Inflammatory macrophage treated with lipopolysaccharide for 4 hours (primary cell): ENCODE data around the gene HSD3B2.

ENCODE experiments used
- DNase-seq: peaks from one replicate; pipeline ENCODE4 v3.0.0-alpha.2; 2020

HSD3B2 gene

DNA sequence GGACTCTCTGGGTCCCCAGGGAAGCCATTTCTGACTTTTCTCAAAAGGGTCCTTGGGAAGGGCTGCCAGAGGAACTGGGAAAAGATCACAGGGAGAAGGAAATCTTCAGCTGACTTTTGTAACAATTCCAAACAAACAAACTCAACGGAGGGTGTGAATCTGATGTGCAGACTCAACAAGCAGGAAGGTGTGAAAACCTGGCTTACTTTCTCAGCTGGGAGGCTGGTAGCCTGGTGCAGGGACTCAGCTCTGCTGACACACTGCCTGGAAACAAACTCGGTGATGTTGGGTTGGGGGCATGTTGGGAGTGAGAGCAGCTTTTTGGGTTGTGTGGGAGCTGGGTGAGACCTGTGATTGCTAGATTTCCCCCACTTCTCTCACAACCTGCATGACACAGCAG, 10.2 kb upstream of the HSD3B2 start:
- no peak for DNase-seq

DNA sequence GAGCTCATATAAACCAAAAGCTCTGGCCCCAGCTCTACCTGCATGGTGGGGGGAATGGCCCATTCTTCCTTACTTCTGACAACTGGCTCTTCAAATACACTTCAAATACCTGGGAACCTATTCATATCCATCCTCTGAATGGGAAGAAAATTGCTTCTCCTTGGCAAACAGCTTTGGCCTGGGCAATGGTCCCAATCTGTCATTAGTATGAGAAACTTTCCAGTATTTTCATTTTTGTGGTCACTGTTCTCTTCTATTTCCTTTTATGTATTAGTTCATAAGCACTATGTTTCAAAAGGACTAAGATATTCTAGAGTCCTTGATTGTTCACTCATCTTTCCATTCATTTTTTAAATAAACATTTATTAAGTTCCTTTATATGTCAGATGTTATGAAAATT, 5.2 kb upstream of the HSD3B2 start:
- no peak for DNase-seq

DNA sequence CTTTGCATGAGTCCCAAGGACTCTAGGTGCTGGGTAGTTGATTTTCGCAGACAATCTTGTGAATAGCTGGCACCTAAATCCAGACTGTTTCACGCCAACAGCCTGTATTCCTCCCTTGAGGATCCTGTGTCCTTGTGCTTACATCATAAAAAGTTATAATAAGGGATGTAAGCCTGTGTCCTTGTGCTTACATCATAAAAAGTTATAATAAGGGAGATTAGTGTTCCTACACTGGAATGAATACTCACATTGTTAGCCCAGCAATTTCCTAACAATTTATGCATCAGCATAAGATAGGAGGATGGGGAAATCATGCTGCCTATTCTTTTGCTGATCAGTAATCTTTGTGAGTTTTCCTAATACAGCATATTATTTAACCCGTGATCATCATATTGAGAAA, 4.0 kb upstream of the HSD3B2 start:
- DNase-seq = no peak

DNA sequence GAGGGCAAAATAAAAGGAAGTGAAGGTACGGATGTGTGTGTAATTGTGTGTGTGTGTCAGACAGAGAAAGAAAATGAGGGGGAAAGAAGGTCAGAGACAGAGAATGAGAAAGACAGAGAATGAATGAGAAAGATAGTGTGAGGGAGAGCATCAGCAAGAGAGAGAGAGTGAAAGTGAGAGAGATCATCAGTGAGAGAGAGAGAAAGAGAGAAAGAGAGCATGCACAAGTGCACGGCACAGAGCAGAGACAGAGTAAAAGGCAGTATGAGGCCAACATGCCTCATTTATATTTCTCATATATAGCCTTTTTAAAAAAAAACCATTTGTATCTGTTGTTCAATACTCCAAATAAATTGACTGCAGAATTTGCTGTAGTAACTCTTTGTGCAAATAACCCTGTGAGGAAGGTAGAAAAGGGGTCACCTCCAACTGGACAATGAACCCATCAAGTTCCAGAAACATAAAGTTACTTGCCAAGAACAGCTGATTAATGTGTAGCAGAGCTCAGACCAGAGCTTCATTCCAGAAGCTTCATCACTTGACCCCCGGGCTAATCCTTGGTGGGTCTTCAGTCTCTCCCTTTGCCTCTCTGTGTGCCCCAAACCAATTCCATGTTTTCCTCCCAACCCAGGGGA, 1.2 kb downstream of the HSD3B2 start:
- no peak for DNase-seq

DNA sequence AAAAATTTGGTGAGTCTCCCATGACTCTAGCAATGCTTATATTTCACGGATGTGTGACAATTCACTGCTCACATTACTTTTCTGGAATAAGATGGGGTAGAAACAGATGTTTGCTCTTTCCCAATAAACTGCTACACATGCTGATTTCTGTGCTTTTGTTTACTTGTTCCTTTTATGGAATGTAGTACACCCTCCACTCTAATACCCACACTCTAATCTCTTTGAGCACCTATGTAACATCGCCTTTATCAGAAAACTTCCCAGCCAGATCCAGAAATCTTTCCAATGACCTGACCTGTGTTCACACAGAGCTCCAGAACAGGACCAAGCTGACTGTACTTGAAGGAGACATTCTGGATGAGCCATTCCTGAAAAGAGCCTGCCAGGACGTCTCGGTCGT, 4.2 kb downstream of the HSD3B2 start:
- no peak for DNase-seq

DNA sequence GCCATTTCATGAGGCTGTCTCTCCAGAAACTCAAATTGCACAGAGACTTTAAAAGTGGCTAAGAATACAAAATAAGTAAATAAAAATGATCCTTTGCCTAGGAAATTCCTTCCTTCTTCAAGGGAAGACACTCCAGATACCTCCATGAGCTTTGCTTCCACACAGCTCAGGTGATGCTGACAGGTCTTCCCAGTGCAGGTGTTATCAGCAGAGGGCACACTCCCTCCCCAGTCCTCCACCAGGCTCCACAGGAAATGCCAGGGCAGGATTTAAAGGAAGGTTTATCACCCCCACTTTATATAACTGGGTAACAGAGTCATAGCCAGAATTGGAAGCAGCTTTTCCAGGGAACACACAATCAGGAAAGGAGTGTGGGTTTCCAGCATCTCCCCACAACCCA, 5.7 kb downstream of the HSD3B2 start:
- DNase-seq = no peak

DNA sequence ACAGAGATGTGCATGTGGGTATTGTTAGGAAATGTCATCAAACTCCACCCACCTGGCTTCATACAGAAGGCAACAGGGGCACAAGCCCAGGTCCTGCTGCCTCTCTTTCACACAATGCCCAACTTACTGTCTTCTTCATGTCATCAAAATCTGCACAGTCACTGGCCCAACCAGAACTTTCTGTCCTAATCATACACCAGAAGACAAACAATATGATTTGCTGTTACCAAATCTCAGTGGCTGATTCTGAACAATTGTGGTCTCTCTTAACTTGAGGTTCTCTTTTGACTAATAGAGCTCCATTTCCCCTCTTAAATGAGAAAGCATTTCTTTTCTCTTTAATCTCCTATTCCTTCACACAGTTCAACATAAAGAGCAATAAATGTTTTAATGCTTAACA, 7.7 kb downstream of the HSD3B2 start:
- no peak for DNase-seq

DNA sequence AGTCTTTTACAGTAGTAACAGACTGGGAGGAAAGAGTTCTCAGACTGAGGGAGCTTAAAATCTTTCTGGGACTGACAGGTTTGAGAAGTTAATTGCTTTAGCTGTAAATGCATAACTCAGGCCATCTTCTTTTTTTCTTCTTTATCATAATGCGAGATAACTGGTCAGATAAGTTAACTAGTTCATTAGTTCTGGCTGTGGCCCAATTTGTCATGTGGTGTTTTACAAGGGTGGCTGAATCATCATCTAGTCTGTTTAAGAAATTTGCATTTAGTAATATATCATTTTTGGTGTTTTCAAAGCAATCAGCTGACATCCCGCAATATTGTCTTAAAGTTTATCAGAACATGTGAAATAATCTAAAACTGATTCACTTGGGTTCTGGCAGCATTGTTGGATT, 14.0 kb downstream of the HSD3B2 start:
- no peak for DNase-seq

DNA sequence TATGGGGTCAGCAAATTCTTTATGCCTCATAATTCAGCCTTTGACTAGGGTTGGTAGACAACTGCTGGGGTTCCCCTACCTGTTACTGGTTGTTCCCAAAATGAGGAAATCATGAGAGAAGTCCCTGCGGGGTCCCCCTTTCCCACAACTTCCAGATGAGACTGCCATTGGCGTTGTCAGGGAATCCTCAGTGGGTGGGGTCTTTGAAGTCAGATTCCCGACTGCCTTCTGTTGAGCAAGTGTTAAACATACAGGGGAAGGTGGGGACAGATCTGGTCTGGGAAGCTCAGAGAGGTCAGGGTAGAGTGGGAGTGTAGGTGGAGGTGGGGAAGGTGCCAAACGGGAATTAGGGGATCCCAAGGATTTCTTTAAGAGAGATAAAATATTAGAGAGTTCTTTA, 14.7 kb downstream of the HSD3B2 start:
- DNase-seq = no peak

DNA sequence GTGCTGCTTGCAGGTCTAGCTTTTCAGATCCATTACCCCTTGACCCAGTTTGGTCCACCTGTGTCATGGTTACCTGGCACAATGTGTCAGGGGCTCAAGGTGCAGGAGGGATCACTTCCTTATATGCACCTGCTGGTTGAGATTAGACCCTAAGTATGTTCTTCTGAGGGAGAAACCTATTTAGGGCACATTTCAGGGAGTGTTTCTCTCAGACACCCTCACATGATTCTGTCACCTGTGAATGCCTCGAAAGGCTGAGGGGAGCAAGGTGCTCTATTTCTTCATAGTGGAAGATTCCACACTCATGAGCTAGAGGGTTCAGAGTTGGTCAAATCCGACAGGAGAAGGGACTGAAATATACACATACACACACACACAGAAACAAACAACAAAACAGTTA, 15.5 kb downstream of the HSD3B2 start:
- no peak for DNase-seq

DNA sequence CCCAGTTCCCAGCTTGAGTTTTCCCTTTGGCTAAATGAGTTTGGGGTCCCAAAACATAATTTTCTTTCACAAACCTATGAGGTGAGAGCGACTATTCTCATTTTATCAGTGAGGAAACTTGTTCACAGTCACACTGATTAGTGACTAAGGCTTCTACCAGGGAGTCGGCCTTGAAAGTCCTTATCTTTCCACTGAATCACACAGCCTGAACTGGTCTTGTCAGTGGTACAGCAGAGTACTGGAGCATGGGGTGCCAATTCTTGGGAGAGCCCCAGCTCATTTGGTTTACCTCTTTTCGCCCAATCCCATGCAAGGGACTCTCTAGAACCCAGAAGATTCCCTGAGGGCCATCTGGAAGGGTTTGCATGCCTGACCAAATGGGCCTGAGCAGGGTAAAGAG, 16.9 kb downstream of the HSD3B2 start:
- DNase-seq = no peak

DNA sequence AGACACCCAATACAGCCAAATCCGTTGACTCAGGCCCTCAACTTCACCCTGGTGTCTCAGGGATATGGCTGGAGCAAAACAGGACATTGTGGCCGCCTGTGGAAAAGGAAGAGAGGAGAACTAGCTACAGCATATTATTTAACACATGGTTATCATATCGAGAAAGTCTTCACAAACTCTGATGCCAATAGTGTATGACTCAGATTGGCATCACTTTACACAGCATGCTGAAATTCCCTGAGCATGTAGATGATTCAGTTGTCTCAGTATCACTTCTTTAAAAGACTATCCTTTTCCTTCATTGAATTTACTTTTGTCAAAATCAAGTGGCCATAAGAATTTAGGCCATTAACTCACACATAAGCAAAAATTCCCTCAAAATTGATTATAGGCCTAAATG, 20.1 kb downstream of the HSD3B2 start:
- no peak for DNase-seq

DNA sequence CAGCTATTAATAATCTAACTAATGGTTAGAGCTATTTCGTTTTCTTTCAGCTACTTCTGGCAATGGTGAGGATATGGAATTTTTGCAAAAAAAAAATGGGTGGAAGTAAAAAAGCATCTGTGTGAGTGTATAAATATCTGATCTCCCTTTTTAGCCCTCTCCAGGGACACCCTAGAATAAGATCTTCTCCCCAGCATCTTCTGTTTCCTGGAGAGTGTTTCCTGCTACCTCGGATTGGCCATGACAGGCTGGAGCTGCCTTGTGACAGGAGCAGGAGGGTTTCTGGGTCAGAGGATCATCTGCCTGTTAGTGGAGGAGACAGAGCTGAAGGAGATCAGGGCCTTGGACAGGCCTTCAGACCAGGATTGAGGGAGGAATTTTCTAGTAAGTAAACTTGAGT, 23.8 kb downstream of the HSD3B2 start:
- no peak for DNase-seq

DNA sequence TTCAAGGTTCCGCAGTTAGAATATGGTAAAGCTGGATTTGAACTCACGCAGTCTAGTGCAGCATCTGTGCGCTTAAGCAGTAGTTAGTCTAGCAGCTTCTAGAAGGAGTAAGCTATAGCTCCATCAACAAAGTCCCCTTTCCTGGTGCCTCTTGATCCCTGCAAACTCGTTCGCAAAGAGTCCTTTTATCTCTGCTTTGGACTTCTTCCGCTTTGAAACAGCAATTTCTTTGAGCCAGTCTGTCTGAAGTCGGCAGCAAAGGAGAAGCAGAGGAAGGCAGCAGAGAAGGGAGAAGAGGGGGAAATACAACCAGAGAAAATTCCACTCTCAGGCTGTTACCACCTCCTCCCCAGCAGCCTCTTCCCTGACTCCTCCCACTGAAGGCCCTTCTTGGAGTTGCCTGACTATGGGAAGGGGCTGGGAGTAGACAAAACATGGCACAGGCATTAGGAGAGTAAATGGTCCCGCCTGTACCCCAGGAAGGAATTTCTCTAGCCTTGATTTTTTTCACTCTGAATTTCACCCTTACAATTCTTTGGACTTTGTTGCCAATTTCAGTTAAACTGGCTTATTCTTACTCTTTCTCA, 25.9 kb downstream of the HSD3B2 start:
- no peak for DNase-seq

DNA sequence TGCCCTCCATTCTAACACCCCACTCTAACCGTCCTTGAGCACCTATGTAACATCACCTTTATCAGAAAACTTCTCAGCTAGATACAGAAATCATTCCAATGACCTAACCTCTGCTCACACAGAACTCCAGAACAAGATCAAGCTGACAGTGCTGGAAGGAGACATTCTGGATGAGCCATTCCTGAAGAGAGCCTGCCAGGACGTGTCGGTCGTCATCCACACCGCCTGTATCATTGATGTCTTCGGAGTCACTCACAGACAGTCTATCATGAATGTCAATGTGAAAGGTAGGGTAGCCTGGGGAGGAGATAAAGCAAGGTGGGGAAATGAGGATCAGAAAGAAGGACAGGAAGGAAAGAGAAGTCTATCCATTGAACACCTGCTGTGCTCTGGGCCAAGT, 27.8 kb downstream of the HSD3B2 start:
- no peak for DNase-seq

DNA sequence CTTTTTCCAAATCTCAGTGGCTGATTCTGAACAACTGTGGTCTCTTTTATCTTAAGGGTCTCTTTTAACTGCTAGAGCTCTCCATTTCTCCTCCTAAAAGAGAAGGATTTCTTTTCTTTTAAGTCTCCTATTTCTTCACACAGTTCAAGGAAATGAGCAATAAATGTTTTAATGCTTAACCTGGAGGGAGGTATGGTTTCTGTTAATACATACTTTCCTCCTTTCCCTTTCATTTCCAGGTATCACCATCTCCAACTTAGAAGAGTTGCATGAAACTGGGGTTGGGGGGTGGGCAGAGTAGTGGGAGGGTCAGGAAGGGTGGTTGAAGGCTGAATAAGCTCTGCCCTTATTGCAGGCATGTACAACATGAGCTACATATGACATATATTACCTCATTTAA, 31.4 kb downstream of the HSD3B2 start:
- DNase-seq = no peak

DNA sequence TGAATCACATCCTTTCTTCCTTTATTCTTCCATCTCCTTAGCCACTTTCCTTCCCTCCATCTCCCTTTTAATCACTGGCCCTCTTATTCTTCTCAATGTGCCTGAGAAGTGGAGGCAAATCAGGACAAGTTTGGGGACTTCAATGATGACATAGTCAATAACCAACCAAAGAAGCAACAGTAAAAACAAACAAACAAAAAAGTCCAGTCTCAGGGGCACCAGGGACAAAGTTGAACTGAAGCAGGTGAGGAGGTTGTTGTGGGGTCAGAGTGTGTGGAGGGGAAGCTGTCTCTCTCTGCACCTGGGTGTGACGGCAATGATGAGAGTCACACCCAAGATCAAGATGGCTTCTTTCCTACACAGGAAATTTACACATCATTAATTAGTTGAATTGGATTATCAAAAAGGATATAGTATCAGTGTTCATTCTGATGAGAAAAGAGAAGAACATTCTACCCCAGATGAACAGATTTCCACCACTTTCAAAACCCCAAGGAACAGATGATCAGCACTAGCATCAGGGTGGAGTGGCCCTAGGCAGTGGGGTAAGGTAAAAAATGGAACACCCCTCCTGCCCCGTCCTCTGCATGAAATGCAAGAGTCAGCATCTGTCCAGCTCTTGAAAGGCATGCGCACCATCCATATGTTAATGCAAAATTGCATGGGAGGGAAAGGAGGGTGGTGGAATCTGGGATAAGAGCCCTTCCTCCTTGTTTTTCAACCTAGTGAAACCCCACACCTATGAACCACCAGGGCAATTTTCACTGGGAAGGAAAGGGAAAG, 32.6 kb downstream of the HSD3B2 start:
- DNase-seq = no peak

DNA sequence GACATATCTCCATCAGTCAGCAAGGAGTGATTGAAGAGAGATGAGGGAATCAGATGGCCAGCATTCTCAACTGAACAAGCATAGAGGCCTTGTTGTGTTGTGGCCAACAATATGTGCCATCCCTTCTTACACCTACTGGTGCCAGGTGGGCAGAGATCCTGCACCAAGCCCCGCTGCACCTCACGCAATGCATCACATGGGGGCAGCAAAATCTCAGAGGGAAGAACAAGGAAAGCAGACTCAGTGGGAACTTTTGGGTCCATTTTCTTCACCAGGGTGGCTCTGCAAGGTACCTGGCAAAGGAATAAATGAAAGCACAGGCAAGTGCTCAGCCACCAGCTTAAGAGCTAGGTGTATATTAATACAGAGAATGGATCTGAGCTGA, 33.2 kb downstream of the HSD3B2 start:
- no peak for DNase-seq

DNA sequence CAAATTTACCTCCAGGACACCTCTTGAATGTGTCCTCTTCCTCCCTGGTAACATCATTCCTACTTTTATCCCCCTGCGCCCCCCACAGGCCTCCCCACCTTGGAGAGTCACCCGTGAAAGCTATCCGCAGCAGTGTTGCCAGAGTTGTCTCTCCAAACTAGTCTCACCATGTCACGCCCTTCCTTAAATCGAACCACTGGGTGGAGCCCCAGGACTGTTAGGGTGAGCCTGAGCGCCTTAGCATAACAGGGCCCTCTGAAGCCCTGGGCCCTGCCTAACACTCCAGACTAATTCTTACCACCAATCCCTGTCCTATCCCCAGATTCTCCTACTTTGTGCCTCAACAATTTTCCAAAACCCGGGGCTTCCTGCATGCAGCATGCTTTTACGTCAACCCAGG, 35.0 kb downstream of the HSD3B2 start:
- no peak for DNase-seq

DNA sequence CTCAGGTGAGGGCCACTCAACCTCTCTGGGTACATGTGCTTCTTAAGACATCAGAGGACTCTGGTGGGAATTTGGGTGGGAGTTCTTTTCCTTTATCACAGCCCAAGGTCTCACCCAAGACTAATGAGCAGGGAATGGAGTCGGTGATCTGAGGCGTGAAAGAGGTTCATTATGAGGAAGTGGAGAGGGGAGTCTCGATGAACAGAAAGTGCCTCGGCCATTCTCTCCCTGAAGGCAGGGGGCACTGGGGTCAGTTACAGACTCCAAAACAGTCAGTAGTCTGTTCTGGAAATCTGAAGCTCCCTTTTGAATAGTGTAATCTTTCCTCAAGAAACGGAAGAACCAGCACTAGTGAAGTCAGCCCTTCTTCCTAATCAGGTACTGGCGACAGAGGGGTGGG, 36.2 kb downstream of the HSD3B2 start:
- DNase-seq = no peak

DNA sequence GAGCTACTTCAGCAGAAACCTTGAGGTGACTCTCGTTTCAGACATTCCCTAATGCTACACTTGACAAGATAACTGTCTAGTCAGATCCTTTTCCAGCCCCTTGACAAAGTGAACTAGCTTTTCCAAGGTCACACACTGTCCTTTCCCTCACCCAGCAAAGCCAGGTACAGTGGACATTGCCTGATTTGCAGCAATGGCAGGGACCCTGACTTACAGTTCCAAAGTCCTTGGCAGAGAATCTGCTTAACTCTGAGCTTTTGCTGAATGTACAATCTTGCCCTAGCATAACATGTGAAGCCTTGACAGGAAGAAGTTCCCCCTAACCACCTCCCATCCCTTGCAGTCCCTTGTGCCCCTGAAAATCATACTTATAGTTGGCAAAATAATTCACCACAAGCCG, 37.1 kb downstream of the HSD3B2 start:
- DNase-seq = no peak

DNA sequence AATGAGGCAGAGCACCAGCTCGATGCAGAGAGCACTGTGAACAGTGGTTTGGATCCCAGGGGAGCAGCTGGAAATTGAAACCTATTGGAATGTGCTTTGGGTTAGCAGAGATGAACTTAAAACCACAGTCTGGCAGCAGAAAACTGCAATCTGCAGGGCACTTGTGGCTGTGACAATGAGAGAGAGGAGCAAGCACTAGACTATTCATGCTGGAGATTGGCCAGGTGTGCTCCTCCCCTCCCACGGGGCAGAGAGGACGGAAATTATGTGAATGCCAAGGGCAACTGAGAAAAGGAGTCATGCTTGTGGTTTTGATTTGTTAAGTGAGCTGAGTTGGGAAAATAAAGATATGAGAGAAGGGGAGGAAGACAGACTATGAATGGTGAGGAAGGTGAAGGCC, 38.1 kb downstream of the HSD3B2 start:
- DNase-seq = no peak

DNA sequence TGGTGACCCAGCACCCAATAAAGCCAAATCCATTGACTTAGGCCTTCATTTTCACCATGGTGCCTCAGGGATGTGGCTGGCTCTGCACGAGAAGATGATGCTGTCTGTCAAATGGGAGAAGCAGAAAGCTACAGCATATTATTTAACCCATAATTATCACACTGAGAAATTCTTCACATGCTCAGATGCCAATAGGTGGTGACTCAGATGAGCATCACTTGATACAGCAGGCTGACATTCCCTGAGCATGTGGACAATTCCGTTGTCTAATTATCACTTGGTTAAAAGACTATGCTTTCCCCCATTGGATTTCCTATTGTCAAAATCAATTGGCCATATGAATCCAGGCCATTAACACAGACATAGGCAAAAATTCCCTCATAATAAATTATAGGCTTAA, 48.0 kb downstream of the HSD3B2 start:
- no peak for DNase-seq

DNA sequence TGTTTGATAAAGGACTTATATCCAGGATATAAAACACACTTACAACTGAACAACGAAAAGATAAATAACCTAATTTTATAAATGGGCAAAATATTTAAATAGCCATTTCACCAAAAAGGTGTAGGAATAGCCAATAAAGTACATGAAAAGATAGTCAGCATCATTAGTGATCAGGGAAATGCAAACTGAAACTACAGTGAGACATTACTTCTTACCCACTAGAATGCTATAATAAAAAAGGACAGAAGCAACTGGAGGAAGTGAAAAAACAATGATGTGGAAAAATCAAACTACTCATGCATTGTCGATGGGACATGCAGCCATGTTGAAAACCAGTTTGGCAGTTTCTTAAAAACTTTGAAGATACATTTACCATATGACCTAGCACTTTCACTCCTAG, 48.6 kb downstream of the HSD3B2 start:
- no peak for DNase-seq

DNA sequence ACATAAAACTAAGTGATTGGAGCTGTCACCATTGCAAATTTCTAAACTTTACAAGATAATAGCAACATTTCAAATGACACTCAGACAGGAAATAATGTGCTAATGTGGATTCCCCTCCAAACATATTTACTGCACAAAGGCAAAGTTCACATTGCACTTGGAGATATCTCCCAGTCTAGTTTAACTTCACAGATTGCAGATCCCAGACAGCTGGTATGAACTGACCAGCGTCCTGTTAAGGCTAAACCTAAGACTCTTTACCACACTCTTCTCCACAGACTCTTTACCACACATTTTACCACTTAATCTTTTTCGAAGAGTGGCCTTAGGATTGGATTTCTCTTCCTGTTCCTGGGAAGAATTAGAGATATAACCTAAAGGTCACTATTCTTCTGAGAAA, 51.5 kb downstream of the HSD3B2 start:
- DNase-seq = no peak
